AG04449 (cell line): ENCODE results near the gene MTAP.

Experiments
- CTCF ChIA-PET: fragments of 350-600 bp; formaldehyde crosslinking; extraction: SDS; loops from one replicate; lab custom pipeline; 2021; ENCODE audit warnings: antibody characterized with exemption; lab: Yijun Ruan, JAX
- POLR2A ChIA-PET: fragments of 400-600, 350-600 bp; formaldehyde crosslinking; extraction: SDS; loops from one replicate; lab custom pipeline; 2020; ENCODE audit warnings: antibody characterized with exemption, inconsistent platforms; lab: Yijun Ruan, JAX
- DNase-seq: peaks from one replicate; pipeline ENCODE4 v3.0.0-alpha.2; 2010; ENCODE audit warnings: low read depth, low spot score
- H3K4me3 ChIP-seq: 2 replicates; pipeline ENCODE4 v1.5.1; 2011; ENCODE audit warnings: low read depth, mild to moderate bottlenecking, control low read depth, low read length
- TF ChIP-seq, protein P1 (sequence below): IDR thresholded peaks from one replicate; pipeline ENCODE4 v1.5.1; 2011; ENCODE audit warnings: mild to moderate bottlenecking, moderate library complexity, low read length, control low read depth, inconsistent platforms; ENCODE audit not compliant: insufficient read depth; ENCODE audit errors: missing control alignments

The MTAP gene

DNA sequence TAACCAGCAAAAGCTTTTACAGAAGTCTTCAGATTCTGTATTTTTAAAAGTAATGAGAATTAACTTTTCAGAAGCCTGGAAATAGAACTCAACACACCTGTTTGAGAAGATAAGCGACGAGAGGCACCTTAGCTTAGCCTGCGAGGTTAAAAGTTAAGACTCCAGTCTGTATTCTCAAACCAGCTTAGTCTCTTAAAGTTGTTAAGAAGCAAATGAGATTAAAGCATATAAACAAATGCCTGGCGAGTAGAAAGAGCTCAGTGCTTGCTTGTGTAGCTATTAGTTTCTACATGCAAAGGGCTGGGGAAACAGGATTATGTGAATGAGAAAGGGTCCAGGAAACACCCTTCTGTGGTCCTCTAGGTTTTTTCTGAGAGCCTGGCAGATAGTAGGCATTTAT lies 51.7 kb downstream of the MTAP start:
- CTCF ChIA-PET, result interaction anchor here (2.1 kb wide), 1 partner anchor 40 kb away, joined by 5 read pairs; no protein-coding TSS in a partner anchor
- no peak overlapping the region for H3K4me3 ChIP-seq
- TF ChIP-seq, protein P1, sequence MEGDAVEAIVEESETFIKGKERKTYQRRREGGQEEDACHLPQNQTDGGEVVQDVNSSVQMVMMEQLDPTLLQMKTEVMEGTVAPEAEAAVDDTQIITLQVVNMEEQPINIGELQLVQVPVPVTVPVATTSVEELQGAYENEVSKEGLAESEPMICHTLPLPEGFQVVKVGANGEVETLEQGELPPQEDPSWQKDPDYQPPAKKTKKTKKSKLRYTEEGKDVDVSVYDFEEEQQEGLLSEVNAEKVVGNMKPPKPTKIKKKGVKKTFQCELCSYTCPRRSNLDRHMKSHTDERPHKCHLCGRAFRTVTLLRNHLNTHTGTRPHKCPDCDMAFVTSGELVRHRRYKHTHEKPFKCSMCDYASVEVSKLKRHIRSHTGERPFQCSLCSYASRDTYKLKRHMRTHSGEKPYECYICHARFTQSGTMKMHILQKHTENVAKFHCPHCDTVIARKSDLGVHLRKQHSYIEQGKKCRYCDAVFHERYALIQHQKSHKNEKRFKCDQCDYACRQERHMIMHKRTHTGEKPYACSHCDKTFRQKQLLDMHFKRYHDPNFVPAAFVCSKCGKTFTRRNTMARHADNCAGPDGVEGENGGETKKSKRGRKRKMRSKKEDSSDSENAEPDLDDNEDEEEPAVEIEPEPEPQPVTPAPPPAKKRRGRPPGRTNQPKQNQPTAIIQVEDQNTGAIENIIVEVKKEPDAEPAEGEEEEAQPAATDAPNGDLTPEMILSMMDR, result no peak
- no peak for DNase-seq
- POLR2A ChIA-PET, result interaction anchor here (0.5 kb wide), 1 partner anchor 228 kb away, joined by 3 read pairs; no protein-coding TSS in a partner anchor

DNA sequence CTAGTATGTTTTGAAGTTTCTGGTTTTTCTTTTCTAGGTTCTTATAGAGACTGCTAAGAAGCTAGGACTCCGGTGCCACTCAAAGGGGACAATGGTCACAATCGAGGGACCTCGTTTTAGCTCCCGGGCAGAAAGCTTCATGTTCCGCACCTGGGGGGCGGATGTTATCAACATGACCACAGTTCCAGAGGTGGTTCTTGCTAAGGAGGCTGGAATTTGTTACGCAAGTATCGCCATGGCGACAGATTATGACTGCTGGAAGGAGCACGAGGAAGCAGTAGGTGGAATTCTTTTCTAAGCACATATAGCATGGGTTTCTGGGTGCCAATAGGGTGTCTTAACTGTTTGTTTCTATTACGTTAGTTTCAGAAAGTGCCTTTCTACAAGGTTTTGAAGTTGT lies 52.2 kb downstream of the MTAP start:
- DNase-seq, result no peak
- CTCF ChIA-PET, result interaction anchor here (2.1 kb wide), 1 partner anchor 41 kb away, joined by 5 read pairs; no protein-coding TSS in a partner anchor

DNA sequence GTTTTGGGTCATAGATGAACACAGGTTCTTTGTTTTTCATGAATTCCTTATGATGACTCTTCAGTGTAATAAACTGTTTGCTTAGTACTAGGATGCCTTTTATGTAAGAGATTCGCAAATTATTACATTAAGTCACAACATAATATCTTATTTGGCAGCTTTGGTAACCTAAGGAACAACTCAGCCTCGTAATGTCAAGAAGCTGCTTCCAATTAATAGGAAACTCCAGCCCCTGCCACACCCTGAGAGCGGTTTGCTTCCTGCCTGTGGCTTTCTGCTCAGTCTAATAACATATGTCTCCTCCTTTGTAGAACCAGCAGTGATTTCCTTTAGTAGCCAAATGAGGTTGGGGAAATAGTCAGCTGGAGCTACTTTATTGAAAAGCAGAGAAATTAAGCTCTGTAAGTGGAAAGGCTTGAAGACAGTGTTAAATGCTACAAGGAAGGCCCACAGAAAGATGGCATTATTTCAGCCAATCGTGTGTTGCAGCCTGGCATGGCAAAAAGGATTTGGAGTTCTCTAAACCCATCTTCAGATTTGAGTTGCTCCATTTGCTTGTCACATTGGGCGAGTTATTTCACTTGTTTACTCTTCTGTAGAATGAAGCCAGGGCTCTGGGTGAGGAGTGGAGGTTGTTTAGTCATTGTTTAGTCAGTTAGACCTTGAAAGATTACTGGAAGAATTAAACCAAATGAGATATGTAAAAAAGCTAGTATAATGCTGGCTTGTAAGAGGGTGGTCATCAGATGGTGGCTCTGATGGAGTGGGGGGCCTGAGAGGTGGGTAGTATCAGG lies 54.1 kb downstream of the MTAP start:
- no peak for DNase-seq
- TF ChIP-seq, protein P1, result no peak
- ChIA-PET POLR2A (interaction anchor here (1.2 kb wide), 1 partner anchor 20 kb away, joined by 3 read pairs; no protein-coding TSS in a partner anchor), CTCF (interaction anchor here (1.5 to 1.6 kb wide), 2 partner anchors 43 to 152 kb away, joined by 5 to 6 read pairs; no protein-coding TSS in a partner anchor)
- H3K4me3 ChIP-seq, result no peak overlapping the region

More for the DNA sequence above, 52.2 kb downstream of the MTAP start:
- no peak overlapping the region for H3K4me3 ChIP-seq
- TF ChIP-seq, protein P1, result no peak
- POLR2A ChIA-PET, result interaction anchor here (0.5 kb wide), 1 partner anchor 229 kb away, joined by 3 read pairs; no protein-coding TSS in a partner anchor

DNA sequence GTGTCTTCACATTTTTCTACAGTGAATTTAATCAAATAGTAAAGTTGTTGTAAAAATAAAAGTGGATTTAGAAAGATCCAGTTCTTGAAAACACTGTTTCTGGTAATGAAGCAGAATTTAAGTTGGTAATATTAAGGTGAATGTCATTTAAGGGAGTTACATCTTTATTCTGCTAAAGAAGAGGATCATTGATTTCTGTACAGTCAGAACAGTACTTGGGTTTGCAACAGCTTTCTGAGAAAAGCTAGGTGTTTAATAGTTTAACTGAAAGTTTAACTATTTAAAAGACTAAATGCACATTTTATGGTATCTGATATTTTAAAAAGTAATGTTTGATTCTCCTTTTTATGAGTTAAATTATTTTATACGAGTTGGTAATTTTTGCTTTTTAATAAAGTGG lies 60.4 kb downstream of the MTAP start:
- TF ChIP-seq, protein P1, result no peak
- DNase-seq, result no peak
- no peak overlapping the region for H3K4me3 ChIP-seq
- POLR2A ChIA-PET, result no interaction called here
- CTCF ChIA-PET, result no interaction called here

DNA sequence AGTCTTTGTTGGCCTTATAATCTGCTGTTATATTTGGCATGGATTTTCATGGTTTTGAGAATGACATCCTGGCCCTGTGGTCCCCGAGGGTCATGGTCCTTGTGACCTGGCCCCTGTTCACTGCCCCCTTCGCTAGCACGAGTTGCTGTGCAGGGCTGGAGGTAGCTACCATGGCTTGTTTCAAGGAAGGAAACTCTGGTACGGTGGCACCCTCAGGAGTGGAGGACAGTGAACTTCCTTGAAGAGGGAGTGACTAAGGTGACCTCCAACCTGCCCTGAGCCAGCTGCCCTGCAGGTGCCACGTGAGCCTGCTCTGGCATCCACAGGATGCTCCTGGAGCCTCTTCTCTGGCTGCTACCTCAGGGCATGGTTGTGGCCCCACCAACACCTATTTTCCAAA lies 62.1 kb downstream of the MTAP start:
- POLR2A ChIA-PET, result no interaction called here
- CTCF ChIA-PET, result no interaction called here

DNA sequence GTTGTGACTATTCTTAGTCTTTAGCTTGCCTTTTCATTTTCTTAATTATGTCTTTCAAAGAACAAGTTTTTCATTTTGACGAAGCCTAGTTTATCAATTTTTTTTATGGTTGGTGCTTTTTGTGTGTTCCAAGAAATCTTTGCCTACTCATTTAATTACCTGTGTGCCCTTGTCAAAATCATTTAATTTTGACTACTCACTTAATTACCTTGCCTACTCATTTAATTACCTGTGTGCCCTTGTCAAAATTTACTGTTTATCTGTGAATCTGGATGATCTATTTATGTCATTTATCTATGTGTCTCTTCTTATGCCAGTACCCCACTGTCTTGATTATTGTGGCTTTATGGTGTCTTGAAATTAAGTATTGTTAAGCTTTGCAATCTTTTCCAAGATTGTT lies 63.9 kb downstream of the MTAP start:
- TF ChIP-seq, protein P1, result no peak
- H3K4me3 ChIP-seq, result no peak overlapping the region
- CTCF ChIA-PET, result no interaction called here
- POLR2A ChIA-PET, result no interaction called here
- no peak for DNase-seq

More for the DNA sequence above, 62.1 kb downstream of the MTAP start:
- DNase-seq, result no peak
- TF ChIP-seq, protein P1, result no peak
- no peak overlapping the region for H3K4me3 ChIP-seq
